ENCODE measurements around the gene VEZF1. TPM values are rescaled to one million over a fixed set of nuclear protein-coding genes. Genes with fewer than 3 reads are reported as not detected.
"Not testable (repeated sequence)": the region's sequence is repeated elsewhere in the genome, so short reads cannot be mapped to it uniquely, and the experiment has no call there.

VEZF1 gene
- total RNA-seq, 1 donor from 2014 or later: 73.7 TPM

- intact Hi-C loops (cut with DNase I): loop anchor here (5.0 kb wide), 1 partner anchor 90 kb away; no protein-coding TSS in a partner anchor
- DNase-seq: no peak
- no peak for ATAC-seq (ENCODE audit: poor library complexity)
These were observed 5.4 kb downstream of the VEZF1 start for GRCh38 chr17:57982452-57983170.

GRCh38 chr17:57980522-57980921 lies 7.5 kb downstream of the VEZF1 start:
- intact Hi-C loops (cut with DNase I): loop anchor here (5.0 kb wide), 1 partner anchor 88 kb away; no protein-coding TSS in a partner anchor
- DNase-seq (no peak), ATAC-seq (ENCODE audit: poor library complexity) (no peak)

DNA sequence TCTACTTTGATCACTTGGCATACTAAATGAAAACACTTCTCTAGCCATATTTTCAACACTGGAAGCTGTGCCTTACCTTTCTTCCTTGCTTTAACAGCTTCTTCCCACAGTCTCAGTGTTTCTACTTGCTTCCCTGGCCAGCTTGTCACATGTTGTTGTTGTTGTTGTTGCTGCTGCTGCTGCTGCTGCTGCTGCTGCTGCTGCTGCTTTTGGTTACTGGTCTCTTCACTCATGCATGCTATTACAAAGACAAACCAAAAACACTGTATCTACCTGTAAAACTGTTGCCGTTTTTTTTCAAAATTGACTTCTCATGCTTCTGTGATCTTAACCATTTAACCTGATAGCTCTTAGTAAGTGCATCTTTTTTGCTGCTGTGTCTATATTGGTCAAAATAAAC lies 9.0 kb downstream of the VEZF1 start:
- no peak for DNase-seq
- no peak for ATAC-seq (ENCODE audit: poor library complexity)
- intact Hi-C loops (cut with DNase I): no loop called here

DNA sequence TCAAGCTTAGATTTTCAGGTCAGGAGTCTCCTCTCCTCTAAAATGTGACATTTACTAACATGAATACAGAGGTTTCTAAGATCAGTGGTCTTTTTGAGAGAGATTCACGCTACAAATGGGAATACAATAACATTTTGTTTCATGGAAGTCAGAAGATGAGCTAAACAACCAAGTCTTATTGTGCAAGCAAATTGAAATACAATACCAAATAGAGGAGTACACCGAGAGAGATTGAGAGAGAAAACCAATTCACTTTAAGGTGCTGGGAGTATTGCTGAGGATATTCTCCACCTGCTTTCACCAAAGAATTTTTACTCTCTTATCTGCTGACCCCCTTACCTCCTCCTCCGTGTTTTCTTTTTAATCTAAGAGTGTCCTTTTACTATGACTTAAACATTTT lies 11.5 kb downstream of the VEZF1 start:
- DNase-seq: no peak
- no peak for ATAC-seq (ENCODE audit: poor library complexity)
- intact Hi-C loops (cut with DNase I): no loop called here

DNA sequence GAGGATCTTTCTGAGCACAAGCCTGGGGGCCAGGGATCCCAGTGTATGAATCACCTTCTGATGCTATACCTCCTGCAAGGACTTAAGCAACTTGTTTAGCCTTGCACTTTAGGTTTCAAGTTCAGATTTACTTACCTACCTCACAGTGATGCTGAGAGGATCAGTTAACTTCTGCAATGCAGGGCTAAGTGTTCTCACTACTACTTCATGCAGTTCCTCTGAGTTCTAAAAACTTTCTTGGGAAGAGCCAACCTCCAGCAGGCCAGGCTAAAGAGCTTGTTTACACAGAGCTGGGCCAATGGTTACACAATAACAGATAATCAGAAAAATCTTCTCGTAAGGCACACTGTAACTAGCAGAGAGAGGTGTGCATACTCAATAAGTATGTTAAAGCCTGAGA lies 13.0 kb downstream of the VEZF1 start:
- DNase-seq (no peak), ATAC-seq (ENCODE audit: poor library complexity) (peak; percentile 53)
- intact Hi-C loops (cut with DNase I): no loop called here

GRCh38 chr17:57974053-57974824 lies 13.8 kb downstream of the VEZF1 start:
- intact Hi-C loops (cut with DNase I); DNase-seq: not testable (repeated sequence)
- ATAC-seq (ENCODE audit: poor library complexity): peak; percentile 67

DNA sequence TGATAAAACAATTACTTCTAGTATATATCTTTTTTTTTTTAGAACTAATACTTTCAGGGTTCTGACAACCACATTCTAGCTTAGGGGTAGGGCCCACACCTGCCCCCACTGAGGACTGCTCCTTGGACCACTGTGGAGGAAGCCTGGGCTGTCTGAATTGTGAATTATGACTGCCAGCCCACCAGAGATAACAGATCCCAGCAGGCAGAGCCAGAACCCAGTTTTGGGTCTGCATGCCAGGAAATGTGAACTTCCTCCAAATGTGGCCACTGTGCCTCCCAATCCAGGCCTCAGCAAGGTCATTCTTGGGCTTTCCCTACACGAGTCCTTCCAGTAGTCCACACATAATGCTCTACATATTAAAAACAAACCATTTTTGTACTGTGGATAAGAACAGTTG lies 15.9 kb downstream of the VEZF1 start:
- intact Hi-C loops (cut with DNase I): no loop called here
- no peak for DNase-seq
- ATAC-seq (ENCODE audit: poor library complexity): no peak

- DNase-seq: no peak
- intact Hi-C loops (cut with DNase I): loop anchor here (2.0 kb wide), 1 partner anchor 15 kb away; no protein-coding TSS in a partner anchor
- no peak for ATAC-seq (ENCODE audit: poor library complexity)
These were observed 16.5 kb downstream of the VEZF1 start for GRCh38 chr17:57971572-57971971.

DNA sequence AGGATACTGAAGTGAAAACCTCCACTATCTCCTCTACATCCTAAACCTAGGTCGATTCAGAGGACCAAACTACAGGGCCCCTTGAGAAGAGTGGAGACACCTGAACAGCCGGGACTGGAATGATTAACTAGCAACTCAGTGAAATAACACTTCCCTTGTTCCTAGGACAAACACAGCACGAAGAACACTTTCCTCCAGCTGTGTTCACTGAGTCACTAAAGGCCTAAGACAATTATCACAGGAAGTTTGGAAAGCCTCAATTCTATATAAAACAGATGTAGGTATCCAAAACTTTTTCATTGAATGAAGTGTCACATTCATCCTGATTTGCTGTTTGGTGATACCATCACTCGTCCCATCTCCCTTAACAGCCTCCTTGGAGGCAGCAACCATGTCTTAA lies 17.3 kb downstream of the VEZF1 start:
- no peak for DNase-seq
- intact Hi-C loops (cut with DNase I): loop anchor here (2.0 kb wide), 1 partner anchor 14 kb away; no protein-coding TSS in a partner anchor
- no peak for ATAC-seq (ENCODE audit: poor library complexity)

DNA sequence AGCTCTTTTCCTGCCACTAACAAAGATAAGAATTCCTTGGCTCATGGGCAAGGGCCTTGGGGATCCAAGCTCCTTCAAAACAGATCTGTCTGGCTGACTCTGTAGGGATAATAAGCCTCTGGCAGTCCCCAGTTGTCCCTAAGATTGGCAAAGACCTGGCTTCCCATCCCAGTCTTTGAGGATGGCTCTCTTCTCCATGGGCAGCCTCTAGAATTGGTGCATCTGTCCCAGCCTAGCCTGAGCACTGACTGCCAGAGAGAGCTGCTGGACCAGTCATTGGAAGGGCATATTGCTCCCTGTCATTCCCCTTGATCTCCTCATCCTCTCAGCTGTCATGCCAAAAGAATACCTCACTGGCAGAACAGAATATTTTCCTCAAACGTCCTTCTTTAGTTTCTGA lies 19.6 kb downstream of the VEZF1 start:
- no peak for ATAC-seq (ENCODE audit: poor library complexity)
- intact Hi-C loops (cut with DNase I): no loop called here
- DNase-seq: no peak

DNA sequence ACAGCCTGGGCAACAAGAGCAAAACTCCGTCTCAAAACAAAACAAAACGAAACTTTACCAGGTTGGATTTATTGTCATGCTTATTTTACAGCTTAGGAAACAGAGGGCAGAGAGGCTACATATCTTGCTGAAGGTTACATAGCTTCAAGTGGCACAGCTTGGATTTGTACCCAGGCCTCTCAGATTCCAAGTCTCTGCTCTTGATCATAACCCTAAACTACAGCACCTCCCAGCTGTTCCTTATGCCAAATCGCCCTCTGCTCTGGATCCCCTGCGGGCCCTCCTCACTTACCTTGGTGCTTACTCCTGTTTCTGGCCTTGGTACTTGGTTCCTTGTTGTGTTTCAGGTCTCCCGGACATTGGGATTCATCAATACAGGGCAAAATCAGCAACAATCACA lies 21.2 kb downstream of the VEZF1 start:
- intact Hi-C loops (cut with DNase I): no loop called here
- ATAC-seq (ENCODE audit: poor library complexity): peak; percentile 64
- DNase-seq: no peak

- no peak for ATAC-seq (ENCODE audit: poor library complexity)
These were observed 21.8 kb downstream of the VEZF1 start for GRCh38 chr17:57966246-57966645.

GRCh38 chr17:57965521-57966160 lies 22.4 kb downstream of the VEZF1 start:
- intact Hi-C loops (cut with DNase I): no loop called here
- ATAC-seq (ENCODE audit: poor library complexity) (no peak), DNase-seq (no peak)

More at GRCh38 chr17:57966246-57966645, 21.8 kb downstream of the VEZF1 start:
- no peak for DNase-seq
- intact Hi-C loops (cut with DNase I): no loop called here

DNA sequence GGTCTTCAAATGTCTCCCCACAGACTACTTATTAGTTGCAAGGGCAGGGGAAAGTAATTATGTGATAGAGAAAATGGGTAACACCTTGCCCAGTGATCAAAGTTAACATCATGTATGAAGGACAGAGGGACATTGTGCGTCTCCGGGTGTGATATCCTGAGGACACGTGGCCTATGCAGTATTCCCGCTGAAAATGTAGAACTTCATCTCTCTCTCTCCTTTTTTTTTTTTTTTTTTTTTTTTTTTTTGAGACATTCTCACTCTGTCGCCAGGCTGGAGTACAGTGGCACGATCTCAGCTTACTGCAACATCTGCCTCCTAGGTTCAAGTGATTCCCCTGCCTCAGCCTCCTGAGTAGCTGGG lies 24.9 kb downstream of the VEZF1 start:
- DNase-seq (no peak), ATAC-seq (ENCODE audit: poor library complexity) (no peak)
- intact Hi-C loops (cut with DNase I): no loop called here

DNA sequence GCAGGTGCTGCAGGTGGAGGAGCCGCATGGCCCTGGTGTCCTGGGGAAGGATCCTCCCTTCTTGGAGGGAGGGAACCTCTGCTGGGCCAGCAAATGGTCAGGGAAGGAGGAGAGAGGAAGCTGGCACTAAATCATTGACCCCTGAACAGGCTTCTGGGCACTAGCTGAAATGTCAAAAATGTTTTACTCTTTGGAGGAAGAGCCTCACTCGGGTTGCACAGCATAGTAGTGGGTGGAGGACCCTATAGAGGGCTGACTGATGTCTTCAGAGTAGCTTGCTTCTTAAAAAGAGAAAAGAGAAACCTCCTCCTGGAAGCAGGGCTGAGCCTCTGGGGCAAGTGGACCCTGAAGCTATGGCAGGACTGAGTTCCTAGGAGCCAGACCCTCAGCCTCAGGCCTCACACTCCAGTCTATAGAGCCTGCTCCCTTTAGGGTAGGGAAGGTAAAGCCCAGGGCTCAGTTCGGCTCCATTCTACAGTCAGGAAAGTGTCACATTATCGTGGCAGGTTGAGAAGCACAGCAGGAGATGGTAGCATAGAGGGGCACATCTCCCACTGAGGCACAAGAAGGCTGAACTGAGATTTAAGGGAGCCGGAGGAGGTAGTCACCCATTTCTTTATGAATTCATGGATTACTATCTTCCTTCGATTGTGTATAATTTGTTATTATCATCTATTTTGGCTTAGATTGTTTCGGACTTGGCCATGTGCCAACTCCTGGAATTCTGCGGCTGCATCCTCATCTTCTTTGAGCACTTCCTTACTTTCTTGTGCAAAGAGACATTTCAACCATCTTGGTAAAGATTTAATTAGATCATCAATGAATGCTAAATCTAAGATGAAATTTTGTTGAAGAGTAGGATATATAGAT lies 25.5 kb downstream of the VEZF1 start:
- intact Hi-C loops (cut with DNase I): no loop called here
- no peak for ATAC-seq (ENCODE audit: poor library complexity)
- no peak for DNase-seq

GRCh38 chr17:57959929-57960328 lies 28.1 kb downstream of the VEZF1 start:
- no peak for DNase-seq
- intact Hi-C loops (cut with DNase I): no loop called here

GRCh38 chr17:57958391-57958790 lies 29.7 kb downstream of the VEZF1 start:
- intact Hi-C loops (cut with DNase I); DNase-seq; ATAC-seq (ENCODE audit: poor library complexity): not testable (repeated sequence)

More at GRCh38 chr17:57959929-57960328, 28.1 kb downstream of the VEZF1 start:
- ATAC-seq (ENCODE audit: poor library complexity): no peak

DNA sequence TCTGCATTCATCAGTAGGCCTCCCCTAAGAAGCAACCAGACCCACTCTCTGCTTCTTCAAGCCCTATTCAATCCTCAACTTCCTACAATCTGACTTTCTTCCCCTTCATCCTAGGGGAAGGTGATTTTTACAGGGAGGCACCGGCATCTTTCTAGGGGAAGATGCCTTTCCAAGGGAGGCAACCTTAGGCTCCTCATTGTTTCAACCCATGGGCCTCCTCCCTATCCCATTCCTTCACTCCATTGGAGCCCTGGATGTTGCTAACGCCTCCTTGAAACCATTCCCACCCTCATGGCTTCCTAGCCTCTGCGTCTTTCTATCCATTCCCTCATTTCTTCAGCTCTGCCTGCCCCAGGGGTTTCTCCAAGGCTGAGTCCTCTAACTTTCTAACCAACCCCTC lies 30.2 kb downstream of the VEZF1 start:
- ATAC-seq (ENCODE audit: poor library complexity) (no peak), DNase-seq (no peak)
- intact Hi-C loops (cut with DNase I): loop anchor here (2.0 kb wide), 1 partner anchor 13 kb away; no protein-coding TSS in a partner anchor

Measured in Right ventricle myocardium superior (tissue), 1 donor.